ENCODE results near the gene RTBDN.

GRCh38 chr19:12843328-12843727, 8.9 kb upstream of the RTBDN start:
- TF ChIP-seq, protein P1, sequence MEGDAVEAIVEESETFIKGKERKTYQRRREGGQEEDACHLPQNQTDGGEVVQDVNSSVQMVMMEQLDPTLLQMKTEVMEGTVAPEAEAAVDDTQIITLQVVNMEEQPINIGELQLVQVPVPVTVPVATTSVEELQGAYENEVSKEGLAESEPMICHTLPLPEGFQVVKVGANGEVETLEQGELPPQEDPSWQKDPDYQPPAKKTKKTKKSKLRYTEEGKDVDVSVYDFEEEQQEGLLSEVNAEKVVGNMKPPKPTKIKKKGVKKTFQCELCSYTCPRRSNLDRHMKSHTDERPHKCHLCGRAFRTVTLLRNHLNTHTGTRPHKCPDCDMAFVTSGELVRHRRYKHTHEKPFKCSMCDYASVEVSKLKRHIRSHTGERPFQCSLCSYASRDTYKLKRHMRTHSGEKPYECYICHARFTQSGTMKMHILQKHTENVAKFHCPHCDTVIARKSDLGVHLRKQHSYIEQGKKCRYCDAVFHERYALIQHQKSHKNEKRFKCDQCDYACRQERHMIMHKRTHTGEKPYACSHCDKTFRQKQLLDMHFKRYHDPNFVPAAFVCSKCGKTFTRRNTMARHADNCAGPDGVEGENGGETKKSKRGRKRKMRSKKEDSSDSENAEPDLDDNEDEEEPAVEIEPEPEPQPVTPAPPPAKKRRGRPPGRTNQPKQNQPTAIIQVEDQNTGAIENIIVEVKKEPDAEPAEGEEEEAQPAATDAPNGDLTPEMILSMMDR (IDR thresholded peaks at IDR 0.05; ENCODE audit: insufficient read depth, low read length) = no peak
- TF ChIP-seq GABPA (IDR thresholded peaks at IDR 0.05; ENCODE audit: low read depth) (no peak), POLR2AphosphoS5 (IDR thresholded peaks at IDR 0.05; ENCODE audit: low read depth) (no peak)

Measured in HL-60 (cell line).